ENCODE results near the gene NCAPH2. TPM values are rescaled to one million over a fixed set of nuclear protein-coding genes. Genes with fewer than 3 reads are reported as not detected.
A peak's percentile ranks its signal among the peaks of the same experiment; 100 is the strongest.

Gene NCAPH2
- total RNA-seq (10 to 100 TPM; 88.5 to 89.2 TPM), polyA plus RNA-seq (ENCODE audit: insufficient read depth, low read depth, low replicate concordance) (67.4 TPM)
- long read RNA-seq, donor 1, partial matches to known transcripts, result 0 of 35 reads
- long read RNA-seq, donor 1, other reads (novel, unspliced or antisense), result 30 of 35 reads
- long read RNA-seq, donor 2, transcript NCAPH2-205 (20 exons, 2,037 nt), result major isoform, 7 of 8 reads
- long read RNA-seq, donor 2, partial matches to known transcripts, result 0 of 8 reads
- long read RNA-seq, donor 2, other reads (novel, unspliced or antisense), result 0 of 8 reads

GRCh38 chr22:50507991-50508884 lies at the start of gene NCAPH2:
NCAPH2 (plus strand) TSS chr22:50508224; CDS start chr22:50508338, 114 bp downstream.
- Histone ChIP-seq H3K9me3 (no peaks in the 10 kb centered on the region), H3K27me3 (no peaks in the 10 kb centered on the region), H3K4me3 (peak within 1 kb of the TSS; percentile 81 to 94), H3K27ac (peak within 1 kb of the TSS; percentile 72 to 91), H3K4me1 (peaks cover 9% of the 10 kb centered on the region), H3K36me3 (ENCODE audit: low read depth, missing control alignments) (no peaks in the 10 kb centered on the region)
- TF ChIP-seq, protein P1, sequence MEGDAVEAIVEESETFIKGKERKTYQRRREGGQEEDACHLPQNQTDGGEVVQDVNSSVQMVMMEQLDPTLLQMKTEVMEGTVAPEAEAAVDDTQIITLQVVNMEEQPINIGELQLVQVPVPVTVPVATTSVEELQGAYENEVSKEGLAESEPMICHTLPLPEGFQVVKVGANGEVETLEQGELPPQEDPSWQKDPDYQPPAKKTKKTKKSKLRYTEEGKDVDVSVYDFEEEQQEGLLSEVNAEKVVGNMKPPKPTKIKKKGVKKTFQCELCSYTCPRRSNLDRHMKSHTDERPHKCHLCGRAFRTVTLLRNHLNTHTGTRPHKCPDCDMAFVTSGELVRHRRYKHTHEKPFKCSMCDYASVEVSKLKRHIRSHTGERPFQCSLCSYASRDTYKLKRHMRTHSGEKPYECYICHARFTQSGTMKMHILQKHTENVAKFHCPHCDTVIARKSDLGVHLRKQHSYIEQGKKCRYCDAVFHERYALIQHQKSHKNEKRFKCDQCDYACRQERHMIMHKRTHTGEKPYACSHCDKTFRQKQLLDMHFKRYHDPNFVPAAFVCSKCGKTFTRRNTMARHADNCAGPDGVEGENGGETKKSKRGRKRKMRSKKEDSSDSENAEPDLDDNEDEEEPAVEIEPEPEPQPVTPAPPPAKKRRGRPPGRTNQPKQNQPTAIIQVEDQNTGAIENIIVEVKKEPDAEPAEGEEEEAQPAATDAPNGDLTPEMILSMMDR (IDR thresholded peaks at IDR 0.05), result peak in 1 of 3 experiments; percentile 7
- peak; percentile 31 for TF ChIP-seq POLR2A (IDR thresholded peaks at IDR 0.05)
- intact Hi-C loops (cut with DNase I; ENCODE audit: low total_unique reads), result no loop called here
- peak; percentile 96 for DNase-seq
- 1% methylated on average over 18 to 36 of the region's 76 CpGs for WGBS, 2 donors

DNA sequence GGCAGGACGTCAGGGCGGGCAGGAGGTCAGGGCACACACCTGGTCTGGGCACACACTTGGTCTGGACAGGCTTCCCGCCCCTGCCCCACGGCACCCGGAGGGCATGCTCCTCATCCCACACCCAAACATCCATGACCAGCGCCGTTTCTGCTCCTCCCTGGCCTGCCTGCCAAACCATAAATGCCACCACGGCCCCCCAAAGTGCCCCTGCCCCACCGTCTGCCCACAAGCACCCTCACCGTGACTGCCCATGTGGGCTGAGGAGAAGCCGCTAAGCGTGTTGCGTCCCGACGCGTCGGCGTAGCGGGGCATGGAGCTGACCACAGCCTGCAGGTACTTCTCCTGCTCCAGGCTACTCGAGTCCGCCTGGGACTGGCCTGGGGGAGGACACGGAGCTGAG lies 49.0 kb upstream of the NCAPH2 start:
- TF ChIP-seq, protein P1 (IDR thresholded peaks at IDR 0.05), result no peak
- no peak for TF ChIP-seq POLR2A (IDR thresholded peaks at IDR 0.05)
- 90 to 91% methylated on average over 20 to 22 of the region's 22 CpGs for WGBS, 2 donors
- DNase-seq, result no peak
- intact Hi-C loops (cut with DNase I; ENCODE audit: low total_unique reads), result no loop called here
- Histone ChIP-seq H3K4me3 (no peak overlapping the region), H3K4me1 (no peaks in the 10 kb centered on the region), H3K27me3 (no peaks in the 10 kb centered on the region), H3K9me3 (no peaks in the 10 kb centered on the region), H3K36me3 (ENCODE audit: low read depth, missing control alignments) (no peaks in the 10 kb centered on the region), H3K27ac (no peak overlapping the region)

- TF ChIP-seq, protein P1 (IDR thresholded peaks at IDR 0.05), result no peak
- TF ChIP-seq POLR2A (IDR thresholded peaks at IDR 0.05), result no peak
- Histone ChIP-seq H3K27me3 (no peaks in the 10 kb centered on the region), H3K4me1 (no peaks in the 10 kb centered on the region), H3K36me3 (ENCODE audit: low read depth, missing control alignments) (no peaks in the 10 kb centered on the region), H3K9me3 (no peaks in the 10 kb centered on the region), H3K4me3 (no peak overlapping the region), H3K27ac (no peak overlapping the region)
- intact Hi-C loops (cut with DNase I; ENCODE audit: low total_unique reads), result no loop called here
- 90 to 94% methylated on average over 21 to 41 of the region's 41 CpGs for WGBS, 2 donors
- no peak for DNase-seq
Measured at GRCh38 chr22:50459496-50460140, 48.4 kb upstream of the NCAPH2 start.

- TF ChIP-seq, protein P1 (IDR thresholded peaks at IDR 0.05), result no peak
- TF ChIP-seq POLR2A (IDR thresholded peaks at IDR 0.05), result no peak
- Histone ChIP-seq H3K27ac (no peak overlapping the region), H3K36me3 (ENCODE audit: low read depth, missing control alignments) (no peaks in the 10 kb centered on the region), H3K4me3 (no peak overlapping the region), H3K9me3 (no peaks in the 10 kb centered on the region), H3K4me1 (no peaks in the 10 kb centered on the region), H3K27me3 (no peaks in the 10 kb centered on the region)
- no peak for DNase-seq
- WGBS, 2 donors, result 96% methylated on average over 13 to 17 of the region's 17 CpGs
- intact Hi-C loops (cut with DNase I; ENCODE audit: low total_unique reads), result no loop called here
Measured at GRCh38 chr22:50460938-50461337, 47.1 kb upstream of the NCAPH2 start.
